UCSD-AML1 (cell line): ENCODE results near the gene RGPD6.
"Not testable (repeated sequence)": the region's sequence is repeated elsewhere in the genome, so short reads cannot be mapped to it uniquely, and the experiment has no call there.

Source experiments
- DNase-seq: peaks from one replicate; lab custom pipeline; 2025; ENCODE audit not compliant: unreplicated experiment; lab: John Stamatoyannopoulos, UW

The RGPD6 gene

GRCh38 chr2:110481200-110481599, 95.8 kb downstream of the RGPD6 start:
- not testable (repeated sequence) for DNase-seq

- not testable (repeated sequence) for DNase-seq
These were observed 96.9 kb downstream of the RGPD6 start for GRCh38 chr2:110480084-110480483.

GRCh38 chr2:110477370-110477769, 99.7 kb downstream of the RGPD6 start:
- DNase-seq: not testable (repeated sequence)

- not testable (repeated sequence) for DNase-seq
These were observed 100.1 kb downstream of the RGPD6 start for GRCh38 chr2:110476952-110477351.

GRCh38 chr2:110475627-110476359, 101.2 kb downstream of the RGPD6 start:
- DNase-seq: not testable (repeated sequence)

- not testable (repeated sequence) for DNase-seq
These were observed 102.1 kb downstream of the RGPD6 start for GRCh38 chr2:110474898-110475297.

- DNase-seq: not testable (repeated sequence)
These were observed 104.0 kb downstream of the RGPD6 start for GRCh38 chr2:110473059-110473358.

GRCh38 chr2:110472171-110473058, 104.6 kb downstream of the RGPD6 start, which contains the start of gene LIMS4:
TSS of gene LIMS4 (minus strand) at chr2:110472816. CDS start at chr2:110472778, 38 bp downstream.
- not testable (repeated sequence) for DNase-seq

GRCh38 chr2:110468921-110469320, 108.1 kb downstream of the RGPD6 start:
- not testable (repeated sequence) for DNase-seq

GRCh38 chr2:110465312-110465711, 111.7 kb downstream of the RGPD6 start:
- DNase-seq: not testable (repeated sequence)
